Activated T-cell treated with anti-CD3 and anti-CD28 coated beads for 24 hours (primary cell): ENCODE results near the gene IGSF21.
"Not testable (repeated sequence)": the region's sequence is repeated elsewhere in the genome, so short reads cannot be mapped to it uniquely, and the experiment has no call there.

Experiments used
- DNase-seq: peaks from one replicate; pipeline ENCODE4 v3.0.0-alpha.2; 2020; ENCODE audit warnings: low read depth

Gene IGSF21

DNA sequence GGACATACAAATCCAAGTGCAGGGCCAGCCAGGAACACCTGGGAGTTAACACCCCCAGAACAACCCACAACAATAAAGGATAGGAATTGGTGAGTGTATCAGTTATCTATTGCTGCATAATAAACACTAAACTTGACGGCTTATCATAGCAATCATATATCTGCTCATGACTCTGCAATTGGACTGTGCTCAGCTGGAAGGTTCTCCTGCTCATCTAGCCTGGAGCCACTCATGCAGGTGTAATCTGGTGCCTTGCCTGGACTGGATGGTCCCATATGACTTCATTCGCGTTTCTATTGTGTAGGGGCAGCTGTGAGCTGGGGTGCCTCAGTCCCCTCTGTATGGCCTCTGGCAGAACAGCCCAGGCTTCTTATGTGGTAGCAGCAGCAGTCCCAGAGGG lies 296.9 kb downstream of the IGSF21 start:
- no peak for DNase-seq

DNA sequence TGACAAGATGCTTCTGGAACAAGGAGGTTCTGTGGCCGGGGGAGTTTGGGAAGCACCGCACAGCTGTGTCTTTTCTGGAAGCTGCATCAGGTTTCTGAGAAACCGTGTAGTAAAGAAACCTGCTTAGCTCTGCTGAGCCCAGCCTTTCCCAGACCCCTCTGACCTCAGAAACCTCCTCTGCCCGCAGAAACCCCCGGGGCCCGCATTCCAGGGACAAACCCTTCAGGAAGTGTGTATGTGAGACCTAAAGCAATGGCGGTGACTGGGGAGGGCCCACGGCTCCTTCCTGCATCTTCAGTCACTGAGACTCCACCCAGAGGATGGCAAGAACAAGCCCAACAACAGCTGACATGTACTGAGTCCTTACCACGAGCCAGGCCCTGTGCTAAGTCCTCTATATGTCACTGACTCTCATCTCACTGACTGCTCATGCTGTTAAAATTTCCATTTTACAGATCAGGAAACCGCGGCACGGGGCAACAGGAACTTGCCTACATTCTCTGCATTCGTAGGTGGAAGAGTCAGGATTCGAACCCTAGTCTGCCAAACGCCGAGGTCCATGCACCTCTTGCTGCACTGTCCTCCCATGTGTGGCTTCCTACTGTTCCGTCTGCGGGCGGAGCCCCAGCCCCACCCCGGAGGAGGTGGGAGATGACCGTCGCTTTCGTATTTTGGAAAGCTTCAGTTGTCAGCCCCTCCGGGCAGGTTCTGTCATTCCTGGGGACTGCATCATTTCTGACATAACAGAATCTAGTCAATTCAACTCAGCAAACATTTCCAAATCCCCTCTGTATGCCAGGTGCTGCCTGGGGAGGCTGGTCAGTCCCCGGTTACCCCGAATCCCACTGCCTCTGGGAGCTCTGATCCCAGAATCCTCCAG lies 299.8 kb downstream of the IGSF21 start:
- no peak for DNase-seq

DNA sequence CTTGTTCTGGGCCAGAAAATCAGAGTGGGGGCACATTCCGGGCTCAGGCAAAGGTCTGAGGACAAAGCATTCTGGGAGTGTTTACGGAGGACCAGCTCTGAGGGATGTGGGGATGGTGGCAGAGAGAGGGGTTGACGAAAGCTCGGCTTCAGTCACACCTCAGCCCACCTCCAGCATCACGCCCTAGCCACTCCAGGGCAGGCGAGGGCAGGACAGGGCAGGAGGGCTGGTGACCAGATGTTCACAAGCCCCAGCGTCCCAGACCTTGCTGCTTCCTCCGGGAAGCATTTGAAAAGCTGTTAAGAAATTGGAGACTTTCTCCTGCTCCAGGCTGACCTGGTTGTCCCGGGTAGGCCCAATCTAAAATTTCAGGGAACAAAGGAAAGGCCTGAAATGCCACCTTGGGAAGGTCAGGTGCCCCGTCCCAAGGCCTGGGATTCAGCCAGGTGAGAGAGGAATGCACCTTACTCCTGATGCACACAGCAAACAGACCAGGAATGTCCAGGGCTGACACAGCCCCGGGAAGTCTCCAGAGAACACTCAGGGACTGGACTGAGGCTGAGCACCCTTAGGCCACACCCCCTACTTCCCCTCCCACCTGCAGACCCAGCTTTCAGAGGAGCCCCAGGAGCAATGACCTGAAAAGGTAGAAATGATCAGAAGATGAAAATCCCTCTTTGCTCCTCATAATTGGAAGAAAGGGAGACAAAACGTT lies 301.2 kb downstream of the IGSF21 start:
- DNase-seq = no peak

DNA sequence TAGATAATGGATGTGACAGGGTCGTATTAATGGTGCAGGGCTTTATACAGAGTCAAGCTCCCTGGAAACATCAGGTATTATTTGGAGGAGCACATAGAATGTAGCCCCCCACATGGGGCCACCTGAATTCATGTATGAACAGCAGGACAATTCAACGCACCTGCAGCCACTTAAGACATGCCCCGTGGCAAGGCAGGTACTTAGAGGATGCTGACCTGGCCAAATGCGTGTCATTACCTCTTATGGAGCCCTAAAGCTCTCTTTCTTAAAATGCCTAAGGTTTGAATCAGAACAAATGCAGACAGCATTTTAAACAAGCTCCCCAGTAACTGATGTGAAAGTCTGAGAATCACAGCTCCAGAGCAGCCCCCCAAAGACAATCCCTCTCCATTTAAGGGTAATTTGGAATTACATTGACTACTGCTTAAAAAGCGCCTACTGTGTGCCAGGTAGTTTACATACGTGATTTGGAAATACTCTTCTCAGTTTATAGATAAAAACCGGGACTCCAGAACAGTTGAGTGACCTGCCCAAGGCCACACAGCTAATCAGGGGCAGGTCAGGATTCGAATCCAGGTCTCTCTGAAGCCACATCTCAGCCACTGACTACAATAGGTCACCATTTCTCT lies 302.1 kb downstream of the IGSF21 start:
- DNase-seq = no peak

DNA sequence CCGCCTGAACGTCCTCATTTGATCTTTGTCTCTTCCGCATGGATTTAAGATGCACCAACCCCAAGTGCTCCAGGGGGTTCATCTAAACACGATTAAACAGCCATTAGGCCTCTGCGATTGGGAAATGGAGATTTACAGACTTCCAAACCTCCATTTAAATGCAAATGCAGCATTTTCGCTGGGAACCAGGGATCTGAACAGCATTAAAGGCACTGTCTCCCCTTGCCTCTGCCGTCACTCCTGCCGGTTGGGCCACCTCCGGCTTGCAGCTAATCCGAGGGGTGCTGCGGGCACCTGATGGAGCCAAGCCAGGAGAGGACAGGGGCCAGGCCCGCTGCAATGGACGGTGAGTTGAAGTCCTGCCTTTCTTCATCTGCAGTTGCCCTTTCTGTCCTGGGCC lies 302.8 kb downstream of the IGSF21 start:
- no peak for DNase-seq

DNA sequence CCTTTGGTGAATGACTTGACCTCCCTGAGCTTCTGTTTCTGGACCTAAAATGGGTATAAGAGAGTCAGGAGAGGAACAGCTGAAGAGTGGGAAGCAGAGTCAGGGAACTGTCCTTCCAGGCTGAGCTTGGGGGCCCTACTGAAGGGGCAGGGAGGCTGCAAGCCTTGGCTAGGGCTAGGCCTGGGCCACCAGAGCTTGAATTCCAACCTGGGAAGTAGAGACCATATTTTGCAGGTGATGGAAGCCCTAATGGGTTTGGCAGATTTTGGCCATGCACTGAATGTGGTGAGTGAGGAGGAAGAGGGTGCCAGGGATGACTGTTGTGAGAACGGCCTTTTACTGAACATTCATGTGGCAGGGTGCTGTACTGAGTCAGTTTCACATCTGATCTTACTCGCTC lies 303.7 kb downstream of the IGSF21 start:
- DNase-seq = no peak

DNA sequence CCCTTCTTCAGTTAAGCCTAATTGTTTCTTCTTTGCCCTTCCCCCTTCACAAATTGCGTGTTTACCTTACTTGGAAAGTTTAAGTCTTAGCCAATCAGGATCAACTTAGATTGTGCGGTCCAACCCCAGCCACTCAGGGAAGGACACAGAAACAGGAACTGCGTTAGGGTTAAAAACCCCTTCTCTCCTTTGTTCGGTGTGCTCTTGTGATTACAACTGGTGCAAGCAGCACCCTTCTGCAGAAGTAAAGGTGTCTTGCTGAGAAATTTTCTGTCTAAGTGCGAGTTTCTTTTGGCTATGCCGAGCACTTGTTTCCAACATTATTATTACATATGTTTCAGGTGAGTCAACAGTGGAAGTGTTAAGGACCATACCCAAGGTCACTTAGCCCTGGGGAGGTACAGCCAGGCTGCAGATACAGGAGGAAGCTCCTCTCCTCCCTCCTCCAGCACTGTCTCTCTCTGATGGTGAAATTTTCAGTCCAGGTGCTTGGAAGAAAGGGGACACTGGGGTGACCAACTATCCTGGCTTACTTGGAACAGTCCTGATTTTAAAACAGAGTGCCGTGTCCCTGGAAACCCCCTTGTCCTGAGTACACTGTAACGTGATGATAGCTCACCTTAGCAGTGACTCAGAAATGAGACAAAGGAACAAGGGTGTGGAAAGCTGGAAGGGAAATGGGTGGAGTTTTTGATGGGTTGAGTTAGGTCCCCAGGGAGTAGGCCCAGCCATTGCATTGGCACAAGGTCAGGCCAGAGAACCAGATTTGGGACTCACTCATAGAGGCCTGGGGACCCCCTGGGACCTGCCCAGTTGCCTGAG lies 304.4 kb downstream of the IGSF21 start:
- no peak for DNase-seq

DNA sequence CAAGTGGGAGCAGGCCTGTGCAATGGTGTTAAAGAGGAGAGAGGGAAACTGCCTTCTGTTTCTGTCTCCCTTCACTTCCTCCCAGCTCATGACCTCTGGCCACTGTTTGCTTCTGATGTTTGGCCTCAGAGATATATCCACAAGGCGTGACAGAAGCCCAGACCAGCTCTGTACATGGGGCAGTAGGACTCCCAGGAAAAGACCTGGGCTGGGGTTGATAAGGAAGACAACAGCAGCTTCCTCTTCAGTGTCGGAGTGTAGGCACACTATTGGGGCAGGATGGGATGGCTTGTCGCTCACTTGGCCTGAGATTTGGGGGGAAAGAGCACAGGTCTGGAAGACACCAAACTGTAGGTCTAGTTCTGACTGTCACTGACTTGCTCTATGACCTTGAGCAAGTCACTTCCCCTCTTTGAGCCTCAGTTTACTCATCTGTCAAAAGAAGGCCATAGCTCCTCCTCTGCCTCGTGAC lies 305.3 kb downstream of the IGSF21 start:
- no peak for DNase-seq

DNA sequence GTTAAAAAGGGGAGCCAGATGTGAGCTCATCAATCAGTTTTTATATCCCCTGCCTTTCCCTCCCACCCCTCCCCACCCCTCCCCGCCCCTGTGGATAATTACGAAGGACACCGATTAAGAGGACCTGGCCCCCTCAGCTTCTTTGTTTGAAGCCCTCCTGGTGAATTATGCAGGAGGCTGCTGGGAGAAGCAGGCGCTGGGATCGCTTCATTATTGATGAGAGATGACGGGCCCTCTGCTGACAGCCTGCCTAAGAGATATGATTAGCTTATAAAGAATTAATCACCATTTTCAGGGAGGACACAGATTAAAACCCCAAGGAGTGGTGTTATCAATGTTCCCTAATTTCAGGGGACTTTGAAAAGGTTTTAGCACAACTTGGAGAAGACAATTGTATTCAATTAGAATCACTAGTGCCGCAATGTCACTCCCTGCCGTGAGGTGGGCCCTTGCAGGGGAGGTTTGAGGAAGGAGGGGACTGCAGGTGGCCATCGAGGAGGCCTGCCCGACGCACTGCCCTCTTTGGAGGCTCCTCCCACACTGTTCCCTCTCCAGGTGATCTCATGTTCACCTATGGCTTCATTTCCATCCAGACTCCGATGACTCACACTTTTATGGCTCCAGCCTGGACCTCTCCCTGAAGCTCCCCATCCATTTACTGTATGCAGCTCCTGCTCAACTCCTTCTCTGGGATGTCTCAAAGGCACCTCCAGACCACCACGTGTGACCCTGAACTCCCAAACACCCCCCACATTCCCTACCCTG lies 306.1 kb downstream of the IGSF21 start:
- DNase-seq = no peak

DNA sequence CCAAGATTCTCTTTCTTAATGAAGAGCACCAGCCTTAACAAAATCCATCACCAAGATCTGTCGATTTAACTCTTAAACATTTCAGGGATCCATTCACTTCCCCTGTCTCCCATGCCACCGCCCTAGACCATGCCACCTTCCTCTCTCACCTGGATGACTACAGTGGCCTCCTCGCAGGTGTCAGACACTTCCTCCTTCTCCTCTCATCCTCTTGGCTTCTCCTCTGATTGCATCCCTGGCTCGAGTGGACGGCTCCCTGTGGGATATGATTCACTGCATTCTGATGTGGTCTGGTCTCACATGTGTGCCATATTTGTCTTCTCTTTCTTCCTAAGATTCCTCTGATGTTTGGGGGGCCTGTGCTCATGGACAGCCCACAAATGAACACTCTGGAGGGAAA lies 306.7 kb downstream of the IGSF21 start:
- DNase-seq = no peak

DNA sequence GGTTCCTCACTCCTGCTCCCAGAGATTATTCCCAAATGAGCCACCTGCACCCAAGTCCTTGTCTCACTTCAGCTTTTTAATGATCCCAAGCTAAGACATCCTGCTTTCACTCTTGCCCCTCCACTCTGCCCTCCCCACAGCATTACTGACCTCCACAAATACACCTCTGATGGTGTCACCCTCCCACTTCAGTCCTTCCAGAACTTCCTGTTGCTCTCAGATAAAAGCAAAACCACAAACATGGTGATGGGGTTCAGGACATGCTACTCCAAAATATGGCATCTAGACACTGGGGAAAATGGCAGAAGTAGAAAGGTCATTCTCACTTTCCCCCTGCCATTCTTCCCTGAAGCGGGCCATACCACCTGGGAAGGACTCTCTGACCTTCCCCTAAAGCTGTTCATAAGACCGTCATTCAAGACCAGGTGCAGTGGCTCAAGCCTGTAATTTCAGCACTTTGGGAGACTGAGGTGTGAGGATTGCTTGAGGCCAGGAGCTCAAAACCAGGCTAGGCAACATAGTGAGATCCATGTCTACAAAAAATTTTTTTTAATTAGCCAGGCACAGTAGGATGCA lies 307.4 kb downstream of the IGSF21 start:
- no peak for DNase-seq

DNA sequence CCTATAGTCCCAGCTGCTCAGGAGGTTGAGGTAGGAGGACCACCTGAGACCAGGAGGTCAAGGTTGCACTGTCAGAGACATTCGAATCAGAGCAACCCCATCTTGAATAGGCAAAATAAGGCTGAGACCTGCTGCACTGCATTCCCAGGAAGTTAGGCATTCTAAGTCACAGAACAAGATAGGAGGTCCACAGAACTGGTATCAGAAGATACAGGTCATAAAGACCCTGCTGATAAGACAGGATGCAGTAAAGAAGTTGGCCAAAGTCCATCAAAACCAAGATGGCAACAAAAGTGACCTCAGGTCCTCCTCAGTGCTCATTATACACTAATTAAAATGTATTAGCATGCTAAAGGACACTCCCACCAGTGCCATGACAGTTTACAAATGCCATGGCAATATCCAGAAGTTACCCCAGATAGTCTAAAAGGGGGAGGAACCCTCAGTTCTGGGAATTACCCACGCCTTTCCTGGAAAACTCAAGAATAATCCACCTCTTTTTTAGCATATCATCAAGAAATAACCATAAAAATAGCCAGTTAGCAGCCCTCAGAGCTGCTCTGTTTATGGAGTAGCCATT lies 307.9 kb downstream of the IGSF21 start:
- no peak for DNase-seq

DNA sequence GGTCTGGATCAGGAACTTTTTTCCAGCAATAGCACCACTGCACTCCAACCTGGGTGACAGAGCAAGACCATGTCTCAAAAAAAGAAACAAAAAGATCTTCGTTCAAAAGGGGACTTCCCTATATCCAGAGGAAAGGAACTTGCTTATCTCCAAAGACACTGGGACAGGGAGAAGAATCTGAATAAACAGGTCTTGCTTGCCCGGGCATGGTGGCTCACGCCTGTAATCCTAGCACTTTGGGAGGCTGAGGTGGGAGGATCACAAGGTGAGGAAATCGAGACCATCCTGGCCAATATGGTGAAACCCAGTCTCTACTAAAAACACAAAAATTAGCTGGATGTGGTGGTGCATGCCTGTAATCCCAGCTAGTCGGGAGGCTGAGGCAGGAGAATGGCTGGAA lies 308.5 kb downstream of the IGSF21 start:
- DNase-seq = not testable (repeated sequence)

DNA sequence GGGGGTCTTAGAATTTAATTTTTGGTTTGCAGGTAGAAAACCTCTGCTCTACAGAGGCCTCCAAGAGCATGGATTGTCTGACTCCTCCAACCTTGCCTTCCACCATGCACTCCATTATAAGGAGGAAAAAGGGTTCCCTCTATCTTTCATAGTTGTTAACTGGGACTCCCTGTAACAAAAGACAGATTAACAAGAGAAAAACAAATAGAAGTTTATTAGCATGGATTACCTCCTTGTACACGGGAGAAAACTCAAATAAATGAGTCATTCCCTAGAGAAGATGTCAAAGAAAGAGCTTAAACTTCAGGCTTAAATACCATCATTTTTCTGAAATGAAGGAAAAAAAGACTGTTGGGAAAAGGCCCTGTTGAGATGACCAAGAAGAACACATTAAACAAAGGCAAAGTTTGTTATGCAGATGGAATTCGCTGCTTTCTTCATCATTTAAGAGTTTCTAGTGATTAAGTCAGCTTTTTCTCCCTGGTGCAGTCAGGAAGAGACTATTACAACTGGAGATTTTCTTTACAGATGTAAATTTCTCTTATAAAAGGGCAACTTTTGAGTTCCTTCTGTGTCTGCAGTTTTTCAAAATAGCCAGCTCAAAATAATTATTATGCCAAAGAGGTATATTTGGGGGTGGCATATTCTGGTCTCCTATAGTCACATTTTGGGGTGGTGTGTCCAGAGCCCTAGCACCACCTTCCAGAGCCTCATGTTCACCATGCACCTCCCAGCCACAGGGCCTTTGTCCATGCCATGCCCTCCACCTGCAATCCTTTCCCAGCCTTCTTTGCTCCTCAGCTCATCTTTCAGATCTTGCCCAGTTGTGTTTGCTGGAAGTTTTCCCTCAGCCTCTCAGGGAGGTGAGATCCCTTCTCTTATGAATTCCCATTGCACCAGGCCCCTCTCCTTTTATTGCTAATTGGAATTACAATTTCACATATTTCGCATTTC lies 310.0 kb downstream of the IGSF21 start:
- DNase-seq = no peak

DNA sequence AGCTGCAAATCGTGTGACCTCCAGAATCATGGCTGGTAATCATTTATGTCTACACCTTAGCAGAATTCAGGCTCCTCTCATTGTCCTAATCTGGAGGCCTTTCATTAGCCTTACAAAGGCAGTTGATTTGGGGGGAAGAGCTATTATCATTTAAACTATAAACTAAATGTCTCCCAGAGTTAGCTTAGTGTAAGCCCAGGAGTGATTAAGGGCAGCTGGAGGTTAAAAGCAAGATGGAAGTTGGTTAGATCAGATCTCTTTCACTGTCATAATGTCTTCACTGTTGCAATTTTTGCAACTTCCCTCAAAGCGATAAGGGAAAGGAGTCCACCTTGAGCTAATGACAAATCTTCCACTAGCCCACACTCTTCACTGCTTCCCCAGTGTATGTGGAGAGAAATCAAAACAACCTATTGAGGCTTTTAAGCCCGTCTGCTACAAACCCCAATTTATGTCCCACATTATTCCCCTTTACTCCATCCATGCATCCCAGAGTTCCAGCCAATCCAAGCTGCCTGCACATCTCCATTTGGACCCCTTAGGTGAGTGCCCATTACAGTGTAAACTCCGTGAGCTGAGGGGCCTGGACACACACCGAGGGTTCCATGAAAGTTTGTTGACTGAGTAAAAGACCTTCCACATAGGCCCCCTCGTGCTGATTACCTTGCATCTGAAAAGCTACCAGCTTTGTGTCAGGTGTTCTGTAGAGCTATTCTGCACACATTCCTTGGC lies 311.7 kb downstream of the IGSF21 start:
- DNase-seq = no peak

DNA sequence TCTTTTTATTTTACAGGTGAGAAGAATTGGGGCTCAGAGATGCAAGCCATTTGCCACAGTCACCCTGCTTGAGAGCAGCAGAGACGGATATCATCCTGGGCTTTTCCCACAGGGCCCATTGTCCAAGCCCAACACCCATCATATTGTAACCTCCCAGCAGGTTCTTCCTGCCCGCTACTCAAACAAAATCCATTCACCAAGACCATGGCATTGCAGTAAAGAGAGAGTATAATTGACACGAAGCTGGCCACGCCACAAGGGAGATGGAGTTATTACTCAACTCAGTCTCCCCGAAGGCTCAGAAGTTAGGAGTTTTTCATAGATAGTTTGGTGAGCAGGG lies 312.2 kb downstream of the IGSF21 start:
- DNase-seq = no peak

DNA sequence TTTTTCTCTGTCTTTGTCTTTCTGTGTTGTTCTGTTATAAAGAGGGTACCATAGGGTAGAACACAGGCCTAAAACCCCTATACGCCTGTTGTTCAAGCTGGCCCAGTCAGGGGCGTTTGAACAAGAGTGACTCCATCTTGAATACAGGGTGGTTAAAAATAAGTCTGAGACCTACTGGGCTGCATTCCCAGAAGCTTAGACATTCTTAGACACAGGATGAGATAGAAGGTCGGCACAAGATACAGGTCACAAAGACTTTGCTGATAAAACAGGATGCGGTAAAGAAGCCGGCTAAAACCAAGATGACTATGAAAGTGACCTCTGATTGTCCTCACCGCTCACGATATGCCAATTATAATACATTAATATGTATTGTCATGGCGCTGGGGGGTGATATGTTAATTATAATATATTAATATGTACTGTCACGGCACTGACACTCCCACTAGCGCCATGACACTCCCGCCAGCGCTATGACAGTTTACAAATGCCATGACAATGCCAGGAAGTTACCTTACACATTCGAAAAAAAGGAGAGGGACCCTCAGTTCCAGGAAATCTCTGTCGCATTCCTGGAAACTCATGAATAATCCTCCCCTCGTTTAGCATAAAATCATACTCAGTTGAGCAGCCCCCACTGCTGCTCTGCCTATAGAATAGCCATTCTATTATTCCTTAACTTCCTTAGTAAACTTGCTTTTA lies 314.6 kb downstream of the IGSF21 start:
- DNase-seq = no peak

DNA sequence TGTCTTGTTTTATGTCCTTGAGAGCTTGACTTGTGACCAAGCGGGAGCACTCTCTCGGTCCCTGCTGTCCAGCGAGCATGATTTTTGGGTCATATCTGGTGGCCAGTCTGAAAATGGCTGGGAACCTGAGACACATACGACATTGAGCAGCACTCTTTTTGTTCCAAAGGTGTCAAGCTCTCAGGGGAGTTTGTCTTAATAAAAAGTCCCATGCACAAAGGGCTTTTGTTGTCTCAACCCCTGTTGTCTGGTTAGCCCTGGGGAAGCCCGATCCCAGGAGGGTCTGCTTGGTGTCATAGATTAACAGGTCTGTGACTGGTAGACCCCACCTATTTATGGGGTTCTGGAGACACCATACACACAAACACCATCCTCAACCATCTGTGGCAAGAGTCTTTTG lies 315.4 kb downstream of the IGSF21 start:
- no peak for DNase-seq
